GM18505 (cell line): Measurements from ENCODE around the gene KLK5.
"Not testable (repeated sequence)": the region's sequence is repeated elsewhere in the genome, so short reads cannot be mapped to it uniquely, and the experiment has no call there.

Experiments used
- ATAC-seq: cut with Tn5 transposase; IDR thresholded peaks from one replicate; pipeline ENCODE4 v1.9.1; 2021; ENCODE audit not compliant: unreplicated experiment
- POLR2A ChIP-seq: IDR thresholded peaks from 4 replicates; pipeline ENCODE4 v1.6.1; 2011; ENCODE audit warnings: borderline replicate concordance; ENCODE audit not compliant: insufficient read depth, insufficient read length; ENCODE audit errors: extremely low read depth

The KLK5 gene

GRCh38 chr19:50898018-50898417 lies 54.8 kb downstream of the KLK5 start:
- no peak for TF ChIP-seq POLR2A
- no peak for ATAC-seq

GRCh38 chr19:50897612-50898011 lies 55.2 kb downstream of the KLK5 start:
- ATAC-seq = no peak
- TF ChIP-seq POLR2A = no peak

GRCh38 chr19:50897191-50897607 lies 55.6 kb downstream of the KLK5 start:
- peak; percentile 34 for ATAC-seq
- no peak for TF ChIP-seq POLR2A

- no peak for TF ChIP-seq POLR2A
- peak; percentile 82 for ATAC-seq
These were observed 56.1 kb downstream of the KLK5 start for GRCh38 chr19:50896591-50897190.

- not testable (repeated sequence) for ATAC-seq
These were observed 56.7 kb downstream of the KLK5 start for GRCh38 chr19:50896089-50896590.

DNA sequence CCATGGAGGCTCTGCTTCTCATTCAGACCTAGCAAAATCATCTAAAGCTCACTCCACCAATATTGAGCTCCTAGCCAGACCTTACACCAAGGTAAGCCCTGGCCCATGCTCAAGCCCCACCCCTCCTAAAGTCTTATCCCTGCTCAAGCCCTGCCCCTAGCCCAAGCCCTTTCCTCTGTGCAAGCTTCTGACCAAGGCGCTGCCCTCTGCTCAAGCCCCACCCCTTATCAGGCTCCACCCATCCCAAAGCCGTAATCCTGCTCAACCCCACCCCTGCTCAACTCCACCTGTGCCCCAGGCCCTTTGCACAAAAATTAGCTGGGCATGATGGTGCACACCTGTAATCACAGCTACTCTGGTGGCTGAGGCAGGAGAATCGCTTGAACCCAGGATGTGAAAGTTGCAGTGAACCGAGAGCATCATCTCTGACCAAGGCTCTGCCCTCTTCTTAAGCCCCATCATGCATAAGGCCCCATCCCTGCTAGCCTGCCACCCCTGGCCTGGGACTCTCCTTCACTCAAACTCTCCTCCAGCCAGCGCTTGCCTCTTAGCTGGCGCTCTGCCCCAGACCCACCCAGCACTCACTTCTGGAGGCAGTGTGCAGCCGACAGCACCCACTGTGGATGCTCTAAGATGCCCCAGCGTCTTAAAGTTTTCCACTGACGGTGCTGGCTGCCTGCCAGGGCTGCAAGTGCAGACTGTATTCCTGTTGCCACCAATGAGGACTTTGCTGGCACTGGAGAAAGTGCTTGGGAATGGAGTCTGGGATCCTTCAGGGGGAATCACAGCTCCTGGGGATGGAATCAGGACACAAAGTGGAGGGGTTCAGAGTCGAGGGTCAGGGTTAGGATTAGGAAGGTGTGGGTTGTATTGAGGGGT lies 58.1 kb downstream of the KLK5 start:
- TF ChIP-seq POLR2A = no peak
- no peak for ATAC-seq
